ENCODE measurements around the gene CLDN9.

GRCh38 chr16:2973605-2974318 is 39.0 kb upstream of the CLDN9 start:
- TF ChIP-seq, protein P1, sequence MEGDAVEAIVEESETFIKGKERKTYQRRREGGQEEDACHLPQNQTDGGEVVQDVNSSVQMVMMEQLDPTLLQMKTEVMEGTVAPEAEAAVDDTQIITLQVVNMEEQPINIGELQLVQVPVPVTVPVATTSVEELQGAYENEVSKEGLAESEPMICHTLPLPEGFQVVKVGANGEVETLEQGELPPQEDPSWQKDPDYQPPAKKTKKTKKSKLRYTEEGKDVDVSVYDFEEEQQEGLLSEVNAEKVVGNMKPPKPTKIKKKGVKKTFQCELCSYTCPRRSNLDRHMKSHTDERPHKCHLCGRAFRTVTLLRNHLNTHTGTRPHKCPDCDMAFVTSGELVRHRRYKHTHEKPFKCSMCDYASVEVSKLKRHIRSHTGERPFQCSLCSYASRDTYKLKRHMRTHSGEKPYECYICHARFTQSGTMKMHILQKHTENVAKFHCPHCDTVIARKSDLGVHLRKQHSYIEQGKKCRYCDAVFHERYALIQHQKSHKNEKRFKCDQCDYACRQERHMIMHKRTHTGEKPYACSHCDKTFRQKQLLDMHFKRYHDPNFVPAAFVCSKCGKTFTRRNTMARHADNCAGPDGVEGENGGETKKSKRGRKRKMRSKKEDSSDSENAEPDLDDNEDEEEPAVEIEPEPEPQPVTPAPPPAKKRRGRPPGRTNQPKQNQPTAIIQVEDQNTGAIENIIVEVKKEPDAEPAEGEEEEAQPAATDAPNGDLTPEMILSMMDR (IDR thresholded peaks at IDR 0.05) = no peak
- TF ChIP-seq POLR2A (IDR thresholded peaks at IDR 0.05) = no peak

Data from heart left ventricle (tissue), 13 donors.